Hepatic stellate cell (primary cell): ENCODE data around the gene LENG1.
A peak's percentile ranks its signal among the peaks of the same experiment; 100 is the strongest.

ENCODE experiments used
- DNase-seq: peaks from one replicate; pipeline ENCODE4 v3.0.0; 2011; ENCODE audit warnings: low spot score

LENG1 gene

DNA sequence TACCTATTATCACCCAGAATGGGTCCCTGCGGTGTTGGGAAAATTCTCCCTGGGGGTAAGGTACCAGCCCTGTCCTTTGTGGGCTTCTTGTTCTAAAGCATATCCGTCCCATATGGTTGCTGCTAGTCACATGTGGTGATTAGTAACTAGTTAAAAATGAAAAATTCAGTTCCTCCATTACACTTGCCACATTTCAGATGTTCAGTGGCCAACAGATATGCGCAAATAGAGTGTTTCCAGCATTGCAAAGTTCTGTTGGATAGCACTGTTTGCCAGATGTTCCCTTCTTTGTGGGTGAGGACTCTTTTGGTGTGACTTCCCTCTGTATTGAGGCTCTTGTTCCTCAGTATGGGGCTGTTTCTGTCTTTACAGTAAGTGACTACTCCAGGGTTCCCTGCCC lies 18.2 kb downstream of the LENG1 start:
- no peak for DNase-seq

DNA sequence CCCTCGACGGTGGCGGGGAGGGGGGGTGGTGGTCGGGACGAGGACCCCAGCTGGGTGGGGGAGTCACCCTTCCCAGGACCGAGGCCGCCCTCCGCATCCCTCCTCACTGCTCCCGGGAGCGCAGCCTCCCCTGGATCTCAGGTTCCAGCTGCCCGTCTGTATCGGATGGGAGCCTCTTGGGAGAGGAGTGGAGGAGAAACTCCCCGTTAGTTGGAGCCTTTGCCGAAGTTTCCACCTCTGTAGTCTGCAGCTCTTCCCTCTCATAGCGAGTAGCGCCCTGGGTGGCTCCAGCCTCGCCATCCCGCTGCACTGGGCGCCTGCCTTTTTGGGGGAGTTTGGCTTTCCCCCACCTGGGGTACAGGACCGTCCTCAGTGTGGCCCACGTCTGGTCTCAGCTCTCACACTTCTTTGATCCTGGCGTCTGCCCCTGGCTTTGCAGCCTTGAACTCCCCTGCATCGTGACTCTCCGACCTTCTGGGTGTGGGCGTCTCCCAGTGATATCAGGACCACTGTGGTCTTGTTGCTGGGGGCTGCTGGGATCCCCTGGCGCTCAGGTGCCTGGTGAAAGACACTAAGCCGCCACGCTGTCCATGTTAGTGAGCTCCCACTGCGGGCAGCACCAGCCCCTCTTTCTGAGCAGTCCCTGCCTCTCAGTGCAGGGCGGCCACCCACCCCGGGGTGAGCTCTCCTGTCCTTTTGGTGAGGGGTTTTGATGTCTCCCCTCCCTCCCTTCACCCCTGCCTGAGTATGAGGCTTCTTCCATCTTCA lies 20.8 kb downstream of the LENG1 start:
- peak; percentile 31 for DNase-seq

DNA sequence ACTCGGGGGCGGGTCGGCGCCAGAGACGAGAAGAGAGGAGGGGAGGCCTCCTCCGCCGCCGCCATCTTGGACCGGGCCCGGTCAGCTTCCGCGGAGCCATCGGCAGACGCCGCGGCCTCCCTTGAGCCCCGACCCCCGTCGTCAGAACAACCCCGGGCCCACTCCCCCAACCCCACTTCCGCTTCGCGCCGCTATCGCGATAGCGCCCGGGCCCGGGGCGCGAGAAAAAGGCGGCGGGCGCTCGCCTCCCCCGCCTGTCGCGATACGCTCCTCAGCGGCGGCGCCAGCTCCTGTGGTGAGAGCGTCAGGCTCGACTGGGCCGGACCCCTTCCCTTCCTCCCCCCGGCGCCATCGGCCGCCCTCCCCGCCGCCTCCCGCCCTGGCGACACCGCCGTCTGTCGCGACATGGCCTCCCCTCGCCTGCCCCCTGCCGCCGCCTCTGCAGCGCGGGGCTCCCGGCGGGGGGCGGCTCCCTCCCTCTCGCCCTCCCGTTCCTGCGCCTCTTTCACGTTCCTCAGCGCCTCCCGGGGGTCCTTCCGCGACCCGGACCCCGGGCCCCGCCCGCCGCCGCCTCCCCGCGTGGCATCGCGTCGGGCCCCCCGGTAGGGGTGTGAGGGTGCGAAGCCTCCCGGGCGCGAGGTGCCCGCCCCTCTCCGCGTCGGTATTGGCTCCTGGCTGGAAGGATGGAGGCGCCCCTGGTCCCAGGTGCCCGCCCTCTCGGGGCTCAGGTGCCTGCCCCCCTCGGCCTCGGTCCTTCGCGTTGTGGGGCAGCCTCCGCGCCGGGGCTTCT lies 21.6 kb downstream of the LENG1 start, which contains the start of gene CNOT3:
CNOT3 (plus strand) TSS at position 64 of the 790 bp plus-strand sequence. CDS start 5,217 bp downstream, outside the sequence.
- peak; percentile 31 for DNase-seq

DNA sequence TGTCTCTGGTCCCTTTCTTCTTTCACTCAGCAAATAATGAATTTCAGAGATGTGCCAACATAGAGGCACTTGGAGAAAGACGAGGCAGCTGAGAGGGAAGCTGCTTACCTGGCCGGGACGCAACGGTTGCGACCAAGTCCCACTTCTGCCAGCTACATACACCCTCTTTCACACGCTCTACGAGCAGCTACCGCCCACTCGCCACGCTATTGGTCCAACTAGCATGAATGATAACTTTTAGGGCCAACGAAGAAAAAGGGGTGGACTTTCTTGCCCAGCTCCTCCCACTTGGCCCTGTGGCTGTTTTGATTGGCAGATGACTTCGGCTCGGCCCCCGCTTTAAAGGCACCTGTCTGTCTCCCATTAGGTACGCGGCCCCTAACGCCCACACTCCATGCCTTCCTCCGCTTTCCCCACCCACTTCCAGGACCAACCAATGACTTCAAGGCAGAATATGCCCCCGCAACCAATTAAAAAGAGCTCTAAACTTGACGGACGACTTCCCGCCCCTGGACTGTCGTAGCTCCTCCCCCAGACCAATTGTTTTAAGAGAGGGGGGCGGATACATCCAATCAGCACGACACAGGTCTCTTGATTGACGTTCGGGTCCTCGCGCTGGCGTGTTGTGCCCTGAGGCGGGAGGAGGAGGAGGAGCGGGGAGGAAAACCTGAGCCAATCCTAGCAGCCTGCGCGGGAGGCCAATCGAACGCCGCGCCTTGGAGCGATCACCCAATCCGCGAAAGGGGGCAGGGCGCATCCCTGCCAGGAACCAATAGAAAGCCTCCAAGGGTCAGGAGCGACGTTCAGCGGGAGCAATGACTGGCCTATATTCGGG lies 22.4 kb downstream of the LENG1 start:
- peak; percentile 100 for DNase-seq

DNA sequence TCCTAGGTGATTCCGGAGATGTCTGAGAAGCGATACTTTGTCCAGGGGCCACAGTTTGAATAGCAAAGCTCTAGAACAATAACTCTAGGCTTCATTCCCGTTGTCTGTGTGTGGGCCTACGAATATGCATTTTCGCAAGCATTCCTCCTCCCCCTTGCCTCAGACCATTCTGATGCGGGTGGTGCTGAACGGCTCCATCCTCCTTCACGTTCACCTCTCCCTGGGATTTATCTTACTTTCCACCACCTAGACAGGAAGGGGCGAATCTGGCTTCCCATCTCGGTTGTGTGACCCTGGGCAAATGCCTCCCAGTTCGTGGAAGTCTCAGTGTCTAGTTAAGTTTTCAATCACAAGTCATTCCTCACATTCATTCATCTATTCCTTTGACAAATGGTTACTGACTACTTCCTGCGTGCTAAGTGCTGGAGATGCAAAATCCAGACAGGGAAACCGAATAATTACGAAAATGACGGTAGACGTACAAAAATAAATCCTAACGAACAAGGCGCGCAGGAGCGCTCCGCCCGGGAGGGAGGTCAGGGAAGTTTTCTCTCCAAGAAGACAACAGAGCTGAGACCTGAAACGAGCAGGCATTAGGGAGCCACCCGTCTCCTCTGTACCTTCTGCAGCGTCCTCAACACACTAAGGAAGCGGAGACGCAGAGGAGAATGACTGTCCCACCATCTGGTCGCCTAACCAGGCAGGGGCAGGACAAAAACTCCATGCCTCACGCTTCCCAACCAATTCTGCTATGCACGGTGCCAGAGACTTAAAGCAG lies 23.2 kb downstream of the LENG1 start:
- peak; percentile 41 for DNase-seq

DNA sequence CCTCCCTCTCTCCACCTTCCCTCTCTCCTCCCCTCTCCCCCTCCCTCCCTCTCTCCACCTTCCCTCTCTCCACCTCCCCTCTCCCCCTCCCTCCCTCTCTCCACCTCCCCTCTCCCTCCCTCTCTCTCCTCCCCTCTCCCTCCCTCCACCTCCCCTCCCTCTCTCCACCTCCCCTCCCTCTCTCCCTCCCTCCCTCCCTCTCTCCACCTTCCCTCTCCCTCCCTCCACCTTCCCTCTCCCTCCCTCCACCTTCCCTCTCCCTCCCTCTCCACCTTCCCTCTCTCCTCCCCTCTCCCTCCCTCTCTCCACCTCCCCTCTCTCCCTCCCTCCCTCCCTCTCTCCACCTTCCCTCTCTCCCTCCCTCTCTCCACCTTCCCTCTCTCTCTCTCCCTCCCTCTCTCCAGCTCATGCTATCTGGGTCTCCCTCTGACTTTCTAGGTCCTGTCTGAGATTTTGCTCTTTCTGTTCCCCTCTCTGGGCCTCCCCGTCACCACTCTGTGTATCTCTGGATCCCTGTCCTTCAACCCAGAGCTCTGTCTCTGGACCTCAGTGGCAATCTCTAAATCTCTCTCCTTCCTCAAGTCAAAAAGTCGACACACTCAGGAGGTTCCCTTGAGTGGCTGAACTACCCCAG lies 25.4 kb downstream of the LENG1 start:
- DNase-seq: no peak

DNA sequence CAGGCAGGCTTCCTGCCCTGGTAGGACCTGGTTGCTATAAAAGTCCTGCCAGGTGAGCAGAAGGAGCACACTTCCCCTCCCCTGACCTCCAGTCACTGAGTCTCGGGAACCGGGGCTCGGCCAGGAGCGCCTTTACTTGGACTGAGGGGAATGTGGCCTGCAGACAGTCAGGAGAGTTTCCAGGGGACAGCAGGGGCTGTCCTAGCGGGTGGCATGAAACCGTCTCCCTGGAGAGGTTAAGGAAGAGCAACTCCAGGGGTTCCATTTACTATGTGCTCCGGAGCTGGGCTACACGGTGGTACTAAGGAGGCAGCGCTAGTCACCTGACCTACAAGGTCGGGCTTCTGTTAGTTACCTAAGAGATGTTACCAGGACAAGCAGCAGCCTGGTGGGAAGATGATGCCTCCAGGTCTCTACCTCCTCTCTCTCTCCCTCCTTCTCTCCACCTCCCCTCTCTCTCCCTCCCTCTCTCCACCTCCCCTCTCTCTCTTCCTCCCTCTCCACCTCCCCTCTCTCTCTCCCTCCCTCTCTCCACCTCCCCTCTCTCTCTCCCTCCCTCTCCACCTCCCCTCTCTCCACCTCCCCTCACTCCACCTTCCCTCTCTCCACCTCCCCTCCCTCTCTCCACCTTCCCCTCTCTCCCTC lies 26.1 kb downstream of the LENG1 start:
- DNase-seq: no peak

DNA sequence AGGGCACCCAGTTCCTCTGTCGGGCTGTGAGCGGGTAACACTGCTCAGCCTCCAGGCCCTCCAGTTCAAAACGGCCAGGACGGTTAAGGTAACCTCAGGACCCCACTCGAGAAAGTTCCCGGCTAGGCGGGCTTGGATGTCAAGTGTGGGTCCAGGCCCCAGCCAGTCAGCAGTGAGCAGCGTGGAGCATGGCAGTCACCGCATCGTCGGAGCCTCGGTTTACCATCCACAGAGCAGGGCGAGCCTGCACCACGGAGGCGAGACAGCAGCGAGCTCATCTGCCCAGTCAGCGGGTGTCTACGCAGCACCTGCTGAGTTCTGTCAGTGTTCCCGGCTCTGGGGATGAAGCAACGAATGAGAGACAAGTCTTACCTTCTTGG lies 29.9 kb downstream of the LENG1 start:
- no peak for DNase-seq

DNA sequence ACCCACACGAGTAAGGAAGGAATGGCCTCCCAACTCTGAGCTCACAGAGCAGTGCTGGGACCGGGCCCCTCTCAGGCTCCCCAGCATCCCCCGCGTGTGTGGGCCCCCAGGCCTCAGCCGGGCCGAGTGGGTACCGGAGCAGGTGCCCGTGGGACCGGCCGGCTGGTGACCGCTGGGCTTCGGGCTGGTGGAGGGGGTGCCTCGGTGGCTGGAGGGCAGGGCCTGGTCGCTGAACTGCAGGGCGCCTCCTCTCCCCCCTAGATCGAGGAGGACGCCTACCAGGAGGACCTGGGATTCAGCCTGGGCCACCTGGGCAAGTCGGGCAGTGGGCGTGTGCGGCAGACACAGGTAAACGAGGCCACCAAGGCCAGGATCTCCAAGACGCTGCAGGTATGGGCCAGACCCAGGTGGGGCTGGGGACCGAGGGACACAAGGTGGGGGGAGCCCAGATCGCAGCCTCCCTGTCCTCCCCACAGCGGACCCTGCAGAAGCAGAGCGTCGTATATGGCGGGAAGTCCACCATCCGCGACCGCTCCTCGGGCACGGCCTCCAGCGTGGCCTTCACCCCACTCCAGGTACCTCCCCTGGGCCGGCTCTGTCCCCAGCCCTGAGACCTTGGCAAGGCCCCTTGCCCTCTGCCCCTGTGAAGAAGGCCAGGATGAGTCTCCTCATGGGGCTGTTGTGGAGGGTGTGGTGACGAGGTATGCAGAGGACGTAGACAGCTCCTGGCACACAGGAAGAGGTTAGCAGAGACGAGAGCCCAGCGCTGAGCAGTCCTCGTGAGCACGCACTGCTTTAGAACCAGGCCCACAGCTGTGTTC lies 30.5 kb downstream of the LENG1 start:
- no peak for DNase-seq

DNA sequence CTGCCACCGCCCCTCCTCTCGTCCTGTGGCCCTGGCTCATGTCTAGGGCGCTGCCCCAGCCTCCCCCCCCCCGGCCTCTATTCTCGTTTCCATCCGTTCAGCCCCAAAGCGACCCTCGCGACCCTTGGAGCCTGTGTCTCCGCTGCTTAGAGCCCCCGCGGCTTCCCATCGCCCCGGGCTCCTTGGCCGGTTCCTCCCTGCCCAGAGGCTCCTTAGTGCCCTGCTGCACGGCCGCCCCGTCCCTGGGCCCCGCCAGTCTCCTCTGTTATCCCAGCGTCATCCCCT lies 31.1 kb downstream of the LENG1 start:
- no peak for DNase-seq

DNA sequence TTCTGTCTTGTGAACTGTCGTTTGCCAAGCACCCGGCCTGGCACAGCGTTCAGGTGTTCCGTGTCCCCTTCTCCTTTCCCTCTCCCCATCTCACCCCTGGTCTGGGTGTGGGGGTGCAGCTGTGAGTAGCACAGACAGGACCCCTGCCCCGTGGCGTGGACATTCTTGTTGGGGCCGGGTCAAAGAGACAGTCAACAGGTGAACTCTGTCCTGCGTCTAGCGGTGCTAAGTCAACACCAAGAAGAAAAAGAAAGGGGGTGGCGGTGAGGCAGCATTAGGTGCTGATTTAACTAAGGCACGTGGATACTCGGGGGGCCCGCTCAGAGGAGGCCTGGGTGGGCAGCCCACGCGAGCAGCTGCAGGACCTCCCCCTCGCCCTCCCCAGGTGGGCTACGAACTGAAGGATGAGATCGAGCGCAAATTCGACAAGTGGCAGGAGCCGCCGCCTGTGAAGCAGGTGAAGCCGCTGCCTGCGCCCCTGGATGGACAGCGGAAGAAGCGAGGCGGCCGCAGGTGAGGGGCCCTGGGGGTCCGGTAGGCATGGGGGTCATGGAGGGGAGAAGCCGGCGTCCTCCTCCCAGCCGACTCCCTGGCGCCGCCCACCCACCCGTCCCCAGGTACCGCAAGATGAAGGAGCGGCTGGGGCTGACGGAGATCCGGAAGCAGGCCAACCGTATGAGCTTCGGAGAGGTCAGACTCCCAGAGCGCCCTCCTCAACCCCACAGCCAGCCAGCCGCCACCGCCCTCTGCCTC lies 31.7 kb downstream of the LENG1 start:
- DNase-seq: no peak

DNA sequence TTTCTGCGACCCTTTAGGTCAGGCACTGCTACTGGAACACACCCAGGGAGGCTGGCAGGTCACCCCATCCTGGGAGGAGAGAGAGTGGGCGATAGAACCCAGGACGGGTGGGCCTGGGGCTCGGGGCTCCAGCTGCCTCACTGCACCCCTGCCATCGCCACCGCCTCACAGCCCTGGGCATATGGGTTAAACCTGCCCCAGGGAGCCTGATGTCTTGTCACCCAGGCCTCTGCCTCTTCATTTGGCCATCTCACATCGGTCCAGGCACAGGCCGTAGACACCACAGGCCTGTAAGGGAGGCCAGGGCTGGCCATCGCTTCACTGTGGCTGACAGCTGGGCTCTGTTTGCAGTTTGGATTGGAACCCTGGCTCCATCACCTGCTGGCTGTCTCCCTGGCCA lies 33.8 kb downstream of the LENG1 start:
- DNase-seq: no peak

DNA sequence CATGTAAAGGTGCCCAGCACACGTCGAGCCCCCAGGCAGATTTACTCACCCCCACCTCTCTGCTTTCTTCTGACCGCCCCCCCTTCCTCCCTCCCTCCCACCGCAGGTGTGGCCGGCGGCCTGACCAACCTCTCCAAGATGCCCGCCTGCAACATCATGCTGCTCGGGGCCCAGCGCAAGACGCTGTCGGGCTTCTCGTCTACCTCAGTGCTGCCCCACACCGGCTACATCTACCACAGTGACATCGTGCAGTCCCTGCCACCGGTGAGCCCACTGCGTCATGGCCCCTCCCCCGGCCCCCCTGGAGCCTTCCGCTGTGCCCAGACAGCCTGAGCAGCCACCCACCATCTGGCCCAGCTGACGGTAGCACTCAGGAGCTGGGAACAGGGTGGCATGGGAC lies 35.1 kb downstream of the LENG1 start:
- DNase-seq: no peak

DNA sequence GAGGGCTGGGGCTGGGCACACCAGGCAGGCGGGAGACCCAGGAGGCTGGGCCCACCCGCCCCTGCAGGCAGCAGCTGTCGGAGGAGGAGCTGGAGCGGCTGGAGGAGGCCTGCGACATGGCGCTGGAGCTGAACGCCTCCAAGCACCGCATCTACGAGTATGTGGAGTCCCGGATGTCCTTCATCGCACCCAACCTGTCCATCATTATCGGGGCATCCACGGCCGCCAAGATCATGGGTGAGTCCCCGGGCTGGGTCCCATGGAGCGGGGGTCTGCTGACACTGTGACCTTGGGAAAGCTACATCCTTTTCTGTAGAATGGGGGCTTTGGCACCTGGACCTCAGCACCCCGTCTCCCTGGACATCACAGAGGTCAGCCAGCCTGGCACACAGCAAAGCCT lies 35.8 kb downstream of the LENG1 start:
- DNase-seq: no peak

DNA sequence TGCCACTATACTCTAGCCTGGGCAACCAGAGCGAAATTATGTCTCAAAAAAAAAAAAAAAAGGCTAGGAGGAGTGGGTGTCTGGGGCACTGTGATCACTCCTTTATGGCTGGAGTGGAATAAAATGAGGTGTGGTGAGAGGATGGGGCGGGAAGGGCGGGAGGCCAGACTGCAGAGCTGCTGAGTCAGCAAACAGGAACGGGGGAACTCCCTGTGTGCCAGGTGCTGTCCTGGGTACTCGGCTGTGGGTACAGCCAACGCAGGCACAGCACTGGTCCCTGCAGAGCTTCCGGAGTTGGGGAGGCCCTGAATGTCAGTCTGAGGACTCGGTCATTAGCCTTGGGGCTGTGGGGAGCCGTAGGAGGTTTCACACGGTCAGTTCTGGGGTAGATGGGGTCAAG lies 38.3 kb downstream of the LENG1 start:
- no peak for DNase-seq

DNA sequence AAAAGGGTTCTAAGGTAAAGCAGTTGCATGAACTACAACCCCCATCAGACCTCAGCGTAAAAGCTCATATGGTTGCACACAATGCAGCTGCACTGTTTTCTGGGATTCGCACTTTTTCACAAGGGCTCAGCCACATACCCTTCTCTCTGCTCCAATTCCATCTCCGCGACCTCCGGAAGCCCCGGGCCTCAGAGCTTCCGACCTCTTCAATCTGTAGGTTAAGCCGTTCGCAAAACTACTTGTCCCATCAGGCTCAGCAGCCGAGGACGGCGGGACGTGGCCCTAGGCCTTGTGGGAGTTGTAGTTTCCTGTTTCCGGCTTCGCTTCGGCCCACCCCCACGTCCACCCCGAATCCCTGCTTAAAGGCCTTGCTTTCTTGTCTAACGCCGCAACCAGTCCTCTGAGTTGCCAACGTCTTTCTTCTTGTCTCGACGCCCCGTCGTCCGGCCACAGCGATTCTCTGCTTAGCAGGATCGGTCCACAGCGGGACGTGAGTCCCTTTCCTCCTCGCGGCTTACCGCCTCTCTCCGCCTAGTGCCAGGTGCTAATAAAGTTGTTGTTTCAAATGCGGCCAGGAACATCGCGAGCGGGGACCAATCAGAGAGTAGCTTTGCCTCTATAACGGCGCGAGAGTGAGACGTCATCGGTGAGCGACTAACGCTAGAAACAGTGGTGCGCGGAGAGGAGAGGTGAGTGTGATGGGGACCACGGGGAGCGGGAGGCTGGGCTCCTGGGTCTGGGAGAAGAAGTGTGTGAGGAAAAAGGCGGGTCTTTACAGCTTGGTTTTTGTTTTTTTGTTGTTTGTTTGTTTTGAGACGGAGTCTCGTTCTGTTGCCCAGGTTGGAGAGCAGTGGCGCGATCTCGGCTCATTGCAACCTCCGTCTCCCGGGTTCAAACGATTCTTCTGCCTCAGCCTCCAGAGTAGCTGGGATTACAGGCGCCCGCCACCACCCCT lies 44.1 kb downstream of the LENG1 start, which contains the start of the genes PRPF31 and TFPT:
PRPF31 (plus strand) TSS at position 646 of the 955 bp plus-strand sequence. CDS start 2,525 bp downstream, outside the sequence.
TFPT (minus strand) TSS at position 549 of the 955 bp plus-strand sequence; CDS start at position 161, 388 bp downstream.
- peak; percentile 99 for DNase-seq

DNA sequence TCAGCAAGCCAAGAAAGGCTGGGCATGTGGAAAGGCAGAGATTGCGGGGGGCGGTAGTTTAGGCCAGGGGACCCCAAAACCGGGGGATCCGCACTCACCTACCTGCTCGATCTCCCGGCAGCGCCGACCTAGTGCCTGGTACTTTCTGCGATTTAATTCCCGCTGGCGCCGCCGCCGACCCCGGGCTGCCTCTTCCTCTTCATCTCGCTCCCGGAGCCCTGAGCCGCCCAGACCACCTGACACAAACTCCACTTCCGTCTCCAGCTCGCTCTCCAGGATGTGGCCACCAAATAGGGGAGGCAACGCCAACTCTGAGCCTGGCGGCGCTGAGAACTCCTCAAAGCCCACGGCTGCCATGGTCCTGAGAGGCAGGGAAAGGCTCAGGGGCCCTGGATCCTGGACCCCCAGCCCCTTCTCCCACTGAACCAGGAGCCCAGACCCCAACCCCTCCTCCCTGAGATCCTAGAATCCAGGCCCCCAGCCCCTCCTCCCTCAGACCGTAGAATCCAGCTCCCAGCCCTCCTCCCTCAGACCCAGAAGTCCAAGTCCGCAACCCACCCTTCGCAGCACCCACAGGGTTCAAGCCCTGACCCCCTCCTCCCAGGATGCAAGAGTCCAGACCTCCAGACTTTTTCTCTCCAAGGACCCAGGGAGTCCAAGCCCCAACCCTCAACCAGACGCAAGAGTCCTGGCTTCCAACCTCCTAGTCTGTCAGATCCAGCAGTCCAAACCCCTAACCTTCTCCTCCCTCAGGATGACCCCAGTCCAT lies 45.0 kb downstream of the LENG1 start:
- DNase-seq: peak; percentile 63
